ENCODE data around the gene P4HA2.

GRCh38 chr5:132203464-132203818, 24.2 kb downstream of the P4HA2 start:
- TF ChIP-seq CTCF (IDR thresholded peaks at IDR 0.05) (no peak), EP300 (IDR thresholded peaks at IDR 0.05) (no peak), POLR2A (IDR thresholded peaks at IDR 0.05) (no peak), POLR2AphosphoS5 (IDR thresholded peaks at IDR 0.05) (no peak)
